SK-N-SH treated with all-trans-retinoic acid at 6 μM for 48 hours (cell line): ENCODE results near the gene ASCC1.

Source experiments
- ATAC-seq: fragments of 200-7000 bp; cut with Tn5 transposase; 3 replicates; pipeline ENCODE4 v1.9.1; 2020; ENCODE audit warnings: mild to moderate bottlenecking, moderate library complexity
- ARNTL ChIP-seq: fragments of 450-650 bp; formaldehyde crosslinking; IDR thresholded peaks from 2 replicates; pipeline ENCODE4 v1.5.0; 2020; ENCODE audit warnings: low read depth, mild to moderate bottlenecking, moderate library complexity, borderline replicate concordance
- BACH2 ChIP-seq: fragments of 250-450 bp; sonication (Bioruptor Pico); IDR thresholded peaks from 2 replicates; pipeline ENCODE4 v1.9.0; 2021; ENCODE audit warnings: mild to moderate bottlenecking, borderline replicate concordance
- CSDC2 ChIP-seq: fragments of 250-450 bp; sonication (Bioruptor Pico); IDR thresholded peaks from 2 replicates; pipeline ENCODE4 v1.5.0; 2020; ENCODE audit warnings: mild to moderate bottlenecking, moderate library complexity
- ESRRG ChIP-seq: fragments of 250-450 bp; sonication (Bioruptor Pico); IDR thresholded peaks from 2 replicates; pipeline ENCODE4 v1.6.1; 2021; ENCODE audit warnings: mild to moderate bottlenecking
- GLIS3 ChIP-seq: fragments of 250-450 bp; sonication (Bioruptor Pico); IDR thresholded peaks from 2 replicates; pipeline ENCODE4 v1.5.0; 2020; ENCODE audit warnings: mild to moderate bottlenecking, moderate library complexity
- ISL1 ChIP-seq: fragments of 250-450 bp; sonication (Bioruptor Pico); IDR thresholded peaks from 2 replicates; pipeline ENCODE4 v2.1.2; 2022; ENCODE audit warnings: mild to moderate bottlenecking, moderate library complexity
- OSR1 ChIP-seq: fragments of 250-450 bp; sonication (Bioruptor Pico); IDR thresholded peaks from 2 replicates; pipeline ENCODE4 v1.8.0; 2022; ENCODE audit warnings: moderate library complexity, mild to moderate bottlenecking, inconsistent platforms
- PATZ1 ChIP-seq: fragments of 250-450 bp; sonication (Bioruptor Pico); IDR thresholded peaks from 2 replicates; pipeline ENCODE4 v1.8.0; 2020; ENCODE audit warnings: mild to moderate bottlenecking, moderate library complexity, borderline replicate concordance
- POU6F1 ChIP-seq: fragments of 250-450 bp; sonication (Bioruptor Pico); IDR thresholded peaks from 2 replicates; pipeline ENCODE4 v1.8.0; 2021; ENCODE audit warnings: low read depth, mild to moderate bottlenecking, moderate library complexity, borderline replicate concordance
- PPARA ChIP-seq: fragments of 250-450 bp; sonication (Bioruptor Pico); IDR thresholded peaks from 2 replicates; pipeline ENCODE4 v1.5.0; 2020; ENCODE audit warnings: mild to moderate bottlenecking, borderline replicate concordance
- RARB ChIP-seq: fragments of 250-450 bp; sonication (Bioruptor Pico); IDR thresholded peaks from 2 replicates; pipeline ENCODE4 v1.8.0; 2021; ENCODE audit warnings: mild to moderate bottlenecking, moderate library complexity
- SNAI2 ChIP-seq: fragments of 250-450 bp; sonication (Bioruptor Pico); IDR thresholded peaks from 2 replicates; pipeline ENCODE4 v1.5.0; 2020; ENCODE audit warnings: mild to moderate bottlenecking, moderate library complexity
- TCF4 ChIP-seq: fragments of 250-450 bp; sonication (Bioruptor Pico); IDR thresholded peaks from 2 replicates; pipeline ENCODE4 v1.8.0; 2021; ENCODE audit warnings: mild to moderate bottlenecking, moderate library complexity, borderline replicate concordance
- TOX ChIP-seq: fragments of 250-450 bp; sonication (Bioruptor Pico); IDR thresholded peaks from 2 replicates; pipeline ENCODE4 v1.8.0; 2021; ENCODE audit warnings: mild to moderate bottlenecking, moderate library complexity, borderline replicate concordance
- TSHZ2 ChIP-seq: fragments of 250-450 bp; sonication (Bioruptor Pico); IDR thresholded peaks from 2 replicates; pipeline ENCODE4 v1.5.0; 2020; ENCODE audit warnings: mild to moderate bottlenecking, moderate library complexity
- ZC3H10 ChIP-seq: fragments of 250-450 bp; sonication (Bioruptor Pico); IDR thresholded peaks from 2 replicates; pipeline ENCODE4 v1.5.1; 2021; ENCODE audit warnings: mild to moderate bottlenecking, moderate library complexity
- ZFP3 ChIP-seq: fragments of 250-450 bp; sonication (Bioruptor Pico); IDR thresholded peaks from 2 replicates; pipeline ENCODE4 v1.5.0; 2020; ENCODE audit warnings: mild to moderate bottlenecking, moderate library complexity
- ZFP30 ChIP-seq: fragments of 450-650 bp; formaldehyde crosslinking; IDR thresholded peaks from 2 replicates; pipeline ENCODE4 v1.5.0; 2022; ENCODE audit warnings: mild to moderate bottlenecking, moderate library complexity
- ZNF565 ChIP-seq: fragments of 450-650 bp; formaldehyde crosslinking; conservative IDR thresholded peaks from 2 replicates; pipeline ENCODE4 v1.5.0; 2020; ENCODE audit warnings: low read depth, mild to moderate bottlenecking, moderate library complexity
- ZNF70 ChIP-seq: fragments of 450-650 bp; formaldehyde crosslinking; IDR thresholded peaks from 2 replicates; pipeline ENCODE4 v1.5.0; 2020; ENCODE audit warnings: mild to moderate bottlenecking, moderate library complexity
- ZNF8 ChIP-seq: fragments of 450-650 bp; formaldehyde crosslinking; IDR thresholded peaks from 2 replicates; pipeline ENCODE4 v1.5.0; 2020; ENCODE audit warnings: mild to moderate bottlenecking, moderate library complexity
- TF ChIP-seq, protein P1 (sequence below): fragments of 250-450 bp; sonication (Bioruptor Pico); IDR thresholded peaks from 2 replicates; pipeline ENCODE4 v1.5.1; 2021; ENCODE audit warnings: mild to moderate bottlenecking, moderate library complexity

The ASCC1 gene

DNA sequence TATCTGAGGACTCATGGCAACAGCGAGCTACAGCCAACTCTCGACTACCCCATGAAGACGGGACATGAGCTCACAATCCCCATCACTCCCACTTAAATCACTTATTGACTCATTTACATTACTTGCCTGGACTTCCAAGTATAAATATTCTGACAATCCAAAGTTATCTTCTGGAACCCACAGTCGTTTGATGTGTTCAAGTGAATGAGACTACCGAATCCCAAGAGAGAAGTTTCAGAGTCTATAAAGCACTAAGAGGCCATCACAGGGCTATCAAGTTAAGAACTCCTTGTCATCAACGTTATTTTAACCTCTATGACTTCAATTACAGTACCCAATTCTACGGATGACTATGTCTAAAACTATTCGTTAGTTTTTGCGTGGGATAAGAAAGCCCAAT is 11.8 kb downstream of the ASCC1 start:
- no peak for ATAC-seq
- TF ChIP-seq, protein P1, sequence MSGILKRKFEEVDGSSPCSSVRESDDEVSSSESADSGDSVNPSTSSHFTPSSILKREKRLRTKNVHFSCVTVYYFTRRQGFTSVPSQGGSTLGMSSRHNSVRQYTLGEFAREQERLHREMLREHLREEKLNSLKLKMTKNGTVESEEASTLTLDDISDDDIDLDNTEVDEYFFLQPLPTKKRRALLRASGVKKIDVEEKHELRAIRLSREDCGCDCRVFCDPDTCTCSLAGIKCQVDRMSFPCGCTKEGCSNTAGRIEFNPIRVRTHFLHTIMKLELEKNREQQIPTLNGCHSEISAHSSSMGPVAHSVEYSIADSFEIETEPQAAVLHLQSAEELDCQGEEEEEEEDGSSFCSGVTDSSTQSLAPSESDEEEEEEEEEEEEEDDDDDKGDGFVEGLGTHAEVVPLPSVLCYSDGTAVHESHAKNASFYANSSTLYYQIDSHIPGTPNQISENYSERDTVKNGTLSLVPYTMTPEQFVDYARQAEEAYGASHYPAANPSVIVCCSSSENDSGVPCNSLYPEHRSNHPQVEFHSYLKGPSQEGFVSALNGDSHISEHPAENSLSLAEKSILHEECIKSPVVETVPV = 0 out of 2 replicates have a peak, but pooled peaks have one; percentile 21
- TF ChIP-seq ISL1 (CRISPR knock-in tag) = peak; percentile 81
- TF ChIP-seq ZC3H10 (CRISPR knock-in tag) = no peak
- no peak for TF ChIP-seq PPARA (CRISPR knock-in tag)
- no peak for TF ChIP-seq TCF4 (CRISPR knock-in tag)

GRCh38 chr10:72201293-72201692 is 14.8 kb downstream of the ASCC1 start:
- no peak for TF ChIP-seq ARNTL
- TF ChIP-seq ZNF70 (CRISPR knock-in tag) = no peak
- no peak for TF ChIP-seq SNAI2 (CRISPR knock-in tag)
- no peak for TF ChIP-seq ISL1 (CRISPR knock-in tag)
- no peak for TF ChIP-seq PPARA (CRISPR knock-in tag)
- TF ChIP-seq POU6F1 (CRISPR knock-in tag) = no peak
- no peak for TF ChIP-seq GLIS3 (CRISPR knock-in tag)
- no peak for TF ChIP-seq ZFP3 (CRISPR knock-in tag)
- no peak for TF ChIP-seq CSDC2 (CRISPR knock-in tag)
- no peak for TF ChIP-seq RARB
- no peak for TF ChIP-seq ZFP30 (CRISPR knock-in tag)
- TF ChIP-seq OSR1 = no peak
- no peak for TF ChIP-seq ESRRG (CRISPR knock-in tag)
- TF ChIP-seq PATZ1 (CRISPR knock-in tag) = no peak
- ATAC-seq = no peak

DNA sequence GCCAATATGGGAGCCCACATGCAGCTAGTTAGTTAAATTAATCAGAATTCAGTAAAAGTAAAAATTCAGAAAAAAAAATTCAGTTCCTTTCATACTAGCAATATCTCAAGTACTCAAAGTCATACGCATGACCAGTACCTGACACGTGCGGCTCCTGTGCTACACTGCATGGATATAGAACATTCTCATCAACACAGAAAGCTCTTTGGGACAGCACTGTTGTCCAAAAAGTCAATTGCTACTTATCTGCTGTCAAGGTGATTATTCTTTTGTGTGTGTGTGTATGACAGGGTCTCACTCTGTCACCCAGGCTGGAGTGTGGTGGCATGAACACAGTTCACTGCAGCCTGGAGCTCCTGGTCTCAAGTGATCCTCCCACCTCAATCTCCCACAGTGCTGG is 15.2 kb downstream of the ASCC1 start:
- TF ChIP-seq SNAI2 (CRISPR knock-in tag) (no peak), BACH2 (CRISPR knock-in tag) (no peak), ARNTL (no peak), ZNF565 (CRISPR knock-in tag) (no peak), ISL1 (CRISPR knock-in tag) (no peak), ZC3H10 (CRISPR knock-in tag) (no peak), ZFP3 (CRISPR knock-in tag) (no peak), PPARA (CRISPR knock-in tag) (no peak), TSHZ2 (CRISPR knock-in tag) (no peak), GLIS3 (CRISPR knock-in tag) (no peak), ZNF8 (CRISPR knock-in tag) (no peak), TOX (CRISPR knock-in tag) (no peak), POU6F1 (CRISPR knock-in tag) (no peak), ZFP30 (CRISPR knock-in tag) (no peak), TCF4 (CRISPR knock-in tag) (no peak), CSDC2 (CRISPR knock-in tag) (no peak), ZNF70 (CRISPR knock-in tag) (no peak), RARB (no peak)
- TF ChIP-seq, protein P1 = no peak
- ATAC-seq = no peak
